ENCODE results near the gene KIF9. TPM values are rescaled to one million over a fixed set of nuclear protein-coding genes. Genes with fewer than 3 reads are reported as not detected.
"Not testable (repeated sequence)": the region's sequence is repeated elsewhere in the genome, so short reads cannot be mapped to it uniquely, and the experiment has no call there.

KIF9 gene
- total RNA-seq, 8 experiments from 2014 or later: 3.5 to 58.5 (median 9.5) TPM

DNA sequence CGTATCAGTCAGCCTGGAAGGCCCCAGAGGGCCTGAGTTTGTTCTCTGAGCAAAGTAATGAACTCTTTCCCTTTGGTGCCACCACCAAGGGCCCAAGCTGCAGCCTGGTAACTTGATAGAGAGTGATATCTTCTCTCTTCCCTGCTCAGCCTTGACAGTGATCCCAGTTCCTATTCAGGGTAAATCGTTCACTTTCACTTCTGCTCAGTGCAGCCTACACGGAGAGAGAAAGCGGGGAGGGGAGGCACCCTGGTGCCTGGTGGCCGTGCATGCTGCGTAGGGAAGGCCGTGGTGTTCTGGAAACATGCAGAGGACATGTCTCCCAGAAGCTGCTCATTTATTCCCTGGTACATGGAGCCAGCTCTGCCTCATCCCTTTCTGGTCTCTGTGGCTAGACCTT lies 54.9 kb downstream of the KIF9 start:
- H3K4me1 ChIP-seq (replicated peaks in 1 of 2): no peaks in the 10 kb centered on the region
- no peak overlapping the region for H3K27ac ChIP-seq
- in situ Hi-C loops (cut with MboI; ENCODE audit: low pct_unique_long_range_greater_than_20kb in 2 of 9, low sequenced_read_pairs in 9 of 9, unreplicated experiment in 9 of 9): no loop called here
- H3K4me3 ChIP-seq: no peak overlapping the region
- WGBS, 10 experiments: 79 to 85% (median 82%) methylated on average over 2 to 4 of the region's 7 CpGs; no CpG with 5 or more reads in 7 of the 10 experiments
- peak in 1 of 8 experiments; percentile 45 for ATAC-seq (replicated peaks in 6 of 8)

GRCh38 chr3:47225310-47225906 lies 57.2 kb downstream of the KIF9 start:
- ATAC-seq (replicated peaks in 6 of 8): peak in 3 of 8 experiments; percentile 10 to 67 (median 62)
- no peak overlapping the region for H3K4me3 ChIP-seq
- 40 to 92% (median 86%) methylated on average over 1 to 5 of the region's 5 CpGs; no CpG with 5 or more reads in 1 of the 10 experiments for WGBS, 10 experiments

GRCh38 chr3:47223755-47224154 lies 58.8 kb downstream of the KIF9 start:
- no peak overlapping the region for H3K27ac ChIP-seq
- no peaks in the 10 kb centered on the region for H3K4me1 ChIP-seq (replicated peaks in 1 of 2)
- in situ Hi-C loops (cut with MboI; ENCODE audit: low pct_unique_long_range_greater_than_20kb in 2 of 9, low sequenced_read_pairs in 9 of 9, unreplicated experiment in 9 of 9): no loop called here
- no peak overlapping the region for H3K4me3 ChIP-seq
- WGBS, 10 experiments: 71 to 96% (median 83%) methylated on average over 2 to 3 of the region's 3 CpGs; no CpG with 5 or more reads in 2 of the 10 experiments
- ATAC-seq (replicated peaks in 6 of 8): no peak

More at GRCh38 chr3:47225310-47225906, 57.2 kb downstream of the KIF9 start:
- in situ Hi-C loops (cut with MboI; ENCODE audit: low pct_unique_long_range_greater_than_20kb in 2 of 9, low sequenced_read_pairs in 9 of 9, unreplicated experiment in 9 of 9): no loop called here
- H3K27ac ChIP-seq: no peak overlapping the region
- no peaks in the 10 kb centered on the region for H3K4me1 ChIP-seq (replicated peaks in 1 of 2)

GRCh38 chr3:47221798-47222197 lies 60.8 kb downstream of the KIF9 start:
- peak in 4 of 8 experiments; percentile 10 to 96 (median 34) for ATAC-seq (replicated peaks in 6 of 8)
- Histone ChIP-seq H3K4me1 (replicated peaks in 1 of 2) (no peaks in the 10 kb centered on the region), H3K27ac (no peak overlapping the region), H3K4me3 (no peak overlapping the region)
- in situ Hi-C loops (cut with MboI; ENCODE audit: low pct_unique_long_range_greater_than_20kb in 2 of 9, low sequenced_read_pairs in 9 of 9, unreplicated experiment in 9 of 9): no loop called here
- 0 to 33% (median 14%) methylated on average over 1 of the region's 1 CpG; no CpG with 5 or more reads in 4 of the 10 experiments for WGBS, 10 experiments

DNA sequence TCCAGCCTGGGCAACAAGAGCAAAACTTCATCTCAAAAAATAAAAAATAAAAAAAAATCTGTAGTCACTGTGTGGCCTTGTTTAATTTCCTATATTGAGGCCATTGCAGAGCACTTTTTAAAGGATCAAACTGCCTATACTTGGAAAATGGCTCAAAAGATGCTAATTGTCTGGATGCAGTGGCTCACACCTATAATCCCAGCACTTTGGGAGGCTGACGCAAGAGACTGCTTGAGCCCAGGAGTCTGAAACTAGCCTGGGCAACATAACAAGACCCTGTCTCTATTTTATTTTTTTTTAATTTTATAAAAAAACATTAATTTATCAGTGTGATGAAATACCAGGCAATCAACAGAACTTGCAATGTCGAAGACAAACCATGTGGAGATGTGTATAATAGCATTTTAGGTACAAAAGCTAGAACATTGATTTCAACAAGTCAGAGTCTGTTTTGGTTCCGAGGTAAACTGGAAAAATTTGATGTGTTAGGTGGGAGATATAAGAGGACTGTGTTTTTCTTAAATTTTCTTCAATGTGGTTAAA lies 71.7 kb downstream of the KIF9 start:
- in situ Hi-C loops (cut with MboI; ENCODE audit: low pct_unique_long_range_greater_than_20kb in 2 of 9, low sequenced_read_pairs in 9 of 9, unreplicated experiment in 9 of 9): no loop called here
- 88 to 100% (median 97%) methylated on average over 2 to 3 of the region's 3 CpGs; no CpG with 5 or more reads in 1 of the 10 experiments for WGBS, 10 experiments
- Histone ChIP-seq H3K27ac (no peak overlapping the region), H3K4me3 (no peak overlapping the region), H3K4me1 (replicated peaks in 1 of 2) (no peaks in the 10 kb centered on the region)
- peak in 2 of 8 experiments; percentile 47 for ATAC-seq (replicated peaks in 6 of 8)

DNA sequence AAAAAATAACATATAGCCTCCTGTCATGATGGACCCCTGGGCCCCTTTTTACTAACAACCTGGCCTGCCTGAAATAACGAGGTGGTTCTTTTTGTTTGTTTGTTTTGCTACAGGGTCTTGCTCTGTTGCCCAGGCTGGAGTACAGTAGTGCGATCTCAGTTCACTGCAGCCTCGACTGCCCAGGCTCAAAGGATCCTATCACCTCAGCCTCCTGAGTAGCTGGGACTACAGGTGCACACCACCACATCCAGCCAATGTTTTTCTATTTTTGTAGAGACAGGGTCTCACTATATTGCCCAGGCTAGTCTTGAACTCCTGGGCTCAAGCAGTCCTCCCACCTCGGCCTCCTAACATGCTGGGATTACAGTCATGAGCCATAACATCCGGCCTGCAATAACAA lies 76.6 kb downstream of the KIF9 start:
- H3K27ac ChIP-seq; H3K4me1 ChIP-seq (replicated peaks in 1 of 2); H3K4me3 ChIP-seq; in situ Hi-C loops (cut with MboI; ENCODE audit: low pct_unique_long_range_greater_than_20kb in 2 of 9, low sequenced_read_pairs in 9 of 9, unreplicated experiment in 9 of 9); ATAC-seq (replicated peaks in 6 of 8): not testable (repeated sequence)
- WGBS, 10 experiments: 60 to 97% (median 89%) methylated on average over 1 to 4 of the region's 5 CpGs; no CpG with 5 or more reads in 3 of the 10 experiments

DNA sequence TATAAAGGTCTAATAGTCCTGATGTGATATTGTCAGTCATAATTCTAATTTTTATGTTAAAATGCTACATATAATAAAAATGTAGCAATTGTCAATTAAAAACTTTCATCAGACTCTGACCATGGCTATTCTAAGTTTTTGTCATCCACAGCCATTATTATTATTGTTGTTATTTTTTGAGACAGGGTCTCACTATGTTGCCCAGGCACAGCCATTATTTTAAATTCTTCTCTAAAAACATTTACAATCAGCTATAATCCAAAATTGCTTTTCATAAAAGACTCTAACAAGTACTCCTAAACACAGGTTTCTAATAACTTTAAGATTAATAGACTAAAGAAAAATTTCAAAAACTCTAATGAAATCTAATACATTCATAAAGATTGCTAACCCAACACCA lies 77.7 kb downstream of the KIF9 start:
- Histone ChIP-seq H3K4me3 (no peak overlapping the region), H3K4me1 (replicated peaks in 1 of 2) (no peaks in the 10 kb centered on the region), H3K27ac (no peak overlapping the region)
- no peak for ATAC-seq (replicated peaks in 6 of 8)
- in situ Hi-C loops (cut with MboI; ENCODE audit: low pct_unique_long_range_greater_than_20kb in 2 of 9, low sequenced_read_pairs in 9 of 9, unreplicated experiment in 9 of 9): no loop called here

DNA sequence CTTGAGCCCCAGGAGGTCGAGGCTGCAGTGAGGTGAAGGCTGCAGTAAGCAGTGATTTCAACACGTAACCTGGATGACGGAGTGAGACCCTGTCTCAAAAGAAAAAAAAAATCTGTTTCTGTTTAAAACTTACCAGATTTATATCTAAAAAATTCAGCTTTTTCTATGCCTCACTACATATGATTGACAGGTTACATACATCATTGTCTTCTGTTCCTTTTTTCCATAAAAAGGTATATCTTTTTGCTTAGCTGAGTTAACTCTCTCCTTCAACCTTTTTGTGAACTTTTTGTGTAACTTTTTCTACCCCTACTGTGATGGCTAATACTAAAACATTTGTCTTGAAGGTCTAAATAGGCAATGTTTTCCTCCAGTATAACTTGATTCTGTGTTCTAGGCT lies 80.1 kb downstream of the KIF9 start:
- no peak overlapping the region for H3K27ac ChIP-seq
- no peak overlapping the region for H3K4me3 ChIP-seq
- ATAC-seq (replicated peaks in 6 of 8): no peak
- in situ Hi-C loops (cut with MboI; ENCODE audit: low pct_unique_long_range_greater_than_20kb in 2 of 9, low sequenced_read_pairs in 9 of 9, unreplicated experiment in 9 of 9): no loop called here
- 57 to 100% (median 91%) methylated on average over 1 to 3 of the region's 3 CpGs; no CpG with 5 or more reads in 2 of the 10 experiments for WGBS, 10 experiments
- no peaks in the 10 kb centered on the region for H3K4me1 ChIP-seq (replicated peaks in 1 of 2)

- no peaks in the 10 kb centered on the region for H3K4me1 ChIP-seq (replicated peaks in 1 of 2)
- in situ Hi-C loops (cut with MboI; ENCODE audit: low pct_unique_long_range_greater_than_20kb in 2 of 9, low sequenced_read_pairs in 9 of 9, unreplicated experiment in 9 of 9): no loop called here
- H3K27ac ChIP-seq: no peak overlapping the region
- no peak for ATAC-seq (replicated peaks in 6 of 8)
- 60 to 100% (median 83%) methylated on average over 1 to 3 of the region's 3 CpGs; no CpG with 5 or more reads in 1 of the 10 experiments for WGBS, 10 experiments
- H3K4me3 ChIP-seq: no peak overlapping the region
These were observed 85.3 kb downstream of the KIF9 start for GRCh38 chr3:47197287-47197686.

DNA sequence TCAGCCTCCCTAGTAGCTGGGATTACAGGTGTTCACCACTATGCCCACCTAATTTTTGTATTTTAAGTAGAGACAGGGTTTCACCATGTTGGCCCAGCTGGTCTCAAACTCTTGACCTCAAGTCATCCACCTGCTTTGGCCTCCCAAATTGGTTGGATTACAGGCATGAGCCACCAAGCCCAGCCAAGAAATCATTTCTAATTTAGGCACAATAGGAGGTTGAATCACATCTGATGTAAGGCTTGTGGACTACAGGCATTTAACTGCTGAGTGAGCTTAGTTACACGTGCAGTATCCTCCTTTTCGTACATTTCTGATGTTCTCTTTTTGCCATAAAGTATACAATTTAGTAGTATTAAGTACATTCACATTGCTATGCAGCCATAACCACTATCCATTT lies 87.6 kb downstream of the KIF9 start:
- Histone ChIP-seq H3K4me3 (no peak overlapping the region), H3K4me1 (replicated peaks in 1 of 2) (no peaks in the 10 kb centered on the region), H3K27ac (no peak overlapping the region)
- in situ Hi-C loops (cut with MboI; ENCODE audit: low pct_unique_long_range_greater_than_20kb in 2 of 9, low sequenced_read_pairs in 9 of 9, unreplicated experiment in 9 of 9): no loop called here
- WGBS, 10 experiments: 77 to 100% (median 95%) methylated on average over 1 to 2 of the region's 2 CpGs; no CpG with 5 or more reads in 1 of the 10 experiments
- no peak for ATAC-seq (replicated peaks in 6 of 8)

GRCh38 chr3:47193871-47194859 lies 88.4 kb downstream of the KIF9 start:
- Histone ChIP-seq H3K4me1 (replicated peaks in 1 of 2) (no peaks in the 10 kb centered on the region), H3K4me3 (no peak overlapping the region), H3K27ac (no peak overlapping the region)
- in situ Hi-C loops (cut with MboI; ENCODE audit: low pct_unique_long_range_greater_than_20kb in 2 of 9, low sequenced_read_pairs in 9 of 9, unreplicated experiment in 9 of 9): no loop called here
- no peak for ATAC-seq (replicated peaks in 6 of 8)
- WGBS, 10 experiments: 60 to 100% (median 93%) methylated on average over 1 to 4 of the region's 4 CpGs

GRCh38 chr3:47186285-47186684 lies 96.3 kb downstream of the KIF9 start:
- 38 to 100% (median 100%) methylated on average over 1 to 2 of the region's 2 CpGs; no CpG with 5 or more reads in 4 of the 10 experiments for WGBS, 10 experiments
- H3K4me1 ChIP-seq (replicated peaks in 1 of 2): no peaks in the 10 kb centered on the region

GRCh38 chr3:47181685-47182084 lies 100.9 kb downstream of the KIF9 start:
- 83 to 100% (median 98%) methylated on average over 1 to 3 of the region's 4 CpGs; no CpG with 5 or more reads in 4 of the 10 experiments for WGBS, 10 experiments
- ATAC-seq (replicated peaks in 6 of 8); in situ Hi-C loops (cut with MboI; ENCODE audit: low pct_unique_long_range_greater_than_20kb in 2 of 9, low sequenced_read_pairs in 9 of 9, unreplicated experiment in 9 of 9); H3K27ac ChIP-seq; H3K4me3 ChIP-seq; H3K4me1 ChIP-seq (replicated peaks in 1 of 2): not testable (repeated sequence)

More at GRCh38 chr3:47186285-47186684, 96.3 kb downstream of the KIF9 start:
- ATAC-seq (replicated peaks in 6 of 8): no peak
- H3K4me3 ChIP-seq: no peak overlapping the region
- H3K27ac ChIP-seq: no peak overlapping the region
- in situ Hi-C loops (cut with MboI; ENCODE audit: low pct_unique_long_range_greater_than_20kb in 2 of 9, low sequenced_read_pairs in 9 of 9, unreplicated experiment in 9 of 9): no loop called here

All from motor neuron (in vitro differentiated cells).